GM19351 (cell line): ENCODE results near the gene AGBL4.

Experiments
- ATAC-seq: cut with Tn5 transposase; IDR thresholded peaks from one replicate; pipeline ENCODE4 v1.9.1; 2021; ENCODE audit warnings: mild to moderate bottlenecking, moderate library complexity; ENCODE audit not compliant: unreplicated experiment

The AGBL4 gene

GRCh38 chr1:49199564-49199963, 824.2 kb downstream of the AGBL4 start:
- no peak for ATAC-seq

GRCh38 chr1:49197081-49197480, 826.7 kb downstream of the AGBL4 start:
- no peak for ATAC-seq

GRCh38 chr1:49190138-49190537, 833.6 kb downstream of the AGBL4 start:
- ATAC-seq: no peak

- no peak for ATAC-seq
These were observed 836.7 kb downstream of the AGBL4 start for GRCh38 chr1:49187056-49187455.

- ATAC-seq: no peak
These were observed 838.2 kb downstream of the AGBL4 start for GRCh38 chr1:49185450-49185980.

- ATAC-seq: peak; percentile 53
These were observed 840.3 kb downstream of the AGBL4 start for GRCh38 chr1:49183489-49183888.

GRCh38 chr1:49181033-49181432, 842.7 kb downstream of the AGBL4 start:
- ATAC-seq: no peak

GRCh38 chr1:49171941-49172593, 851.7 kb downstream of the AGBL4 start:
- no peak for ATAC-seq

- ATAC-seq: no peak
These were observed 857.7 kb downstream of the AGBL4 start for GRCh38 chr1:49166031-49166430.

- no peak for ATAC-seq
These were observed 860.7 kb downstream of the AGBL4 start for GRCh38 chr1:49163031-49163430.

- no peak for ATAC-seq
These were observed 863.1 kb downstream of the AGBL4 start for GRCh38 chr1:49160677-49161076.

- ATAC-seq: no peak
These were observed 887.0 kb downstream of the AGBL4 start for GRCh38 chr1:49136738-49137251.

- no peak for ATAC-seq
These were observed 898.0 kb downstream of the AGBL4 start for GRCh38 chr1:49125746-49126145.

- no peak for ATAC-seq
These were observed 911.8 kb downstream of the AGBL4 start for GRCh38 chr1:49111931-49112330.

- ATAC-seq: no peak
These were observed 917.3 kb downstream of the AGBL4 start for GRCh38 chr1:49106445-49106844.

GRCh38 chr1:49104575-49104974, 919.2 kb downstream of the AGBL4 start:
- no peak for ATAC-seq

GRCh38 chr1:49102752-49103151, 921.0 kb downstream of the AGBL4 start:
- peak; percentile 73 for ATAC-seq

GRCh38 chr1:49098866-49099265, 924.9 kb downstream of the AGBL4 start:
- ATAC-seq: no peak

- ATAC-seq: no peak
These were observed 937.4 kb downstream of the AGBL4 start for GRCh38 chr1:49086327-49086726.

GRCh38 chr1:49085079-49085478, 938.7 kb downstream of the AGBL4 start:
- ATAC-seq: no peak

GRCh38 chr1:49060766-49061165, 963.0 kb downstream of the AGBL4 start:
- no peak for ATAC-seq

- ATAC-seq: no peak
These were observed 964.7 kb downstream of the AGBL4 start for GRCh38 chr1:49059087-49059486.

- ATAC-seq: no peak
These were observed 971.7 kb downstream of the AGBL4 start for GRCh38 chr1:49052102-49052501.
